Measurements from ENCODE around the gene OCIAD1. TPM values are rescaled to one million over a fixed set of nuclear protein-coding genes. Genes with fewer than 3 reads are reported as not detected.

Gene OCIAD1
- total RNA-seq, 1 experiment from 2014 or later: 61.0 TPM

- ChIA-PET CTCF (no interaction called here), POLR2A (ENCODE audit: unreplicated experiment) (no interaction called here)
- H3K79me2 ChIP-seq (ENCODE audit: low read length): no peaks in the 10 kb centered on the region
- no peaks in the 10 kb centered on the region for H3K9me2 ChIP-seq (replicated peaks; ENCODE audit: low read length)
- H3K4me1 ChIP-seq (ENCODE audit: insufficient read depth, low read length): peaks cover 8% of the 10 kb centered on the region; the same call in 1 of the 2 replicates
- no peak for DNase-seq
- H3K36me3 ChIP-seq (ENCODE audit: low read depth, low read length): peaks cover 5% of the 10 kb centered on the region; the same call in 1 of the 2 replicates
- no peak overlapping the region for H3K27ac ChIP-seq (ENCODE audit: low read length)
- H3F3A ChIP-seq (ENCODE audit: low read length, unreplicated experiment): no peaks in the 10 kb centered on the region
- H3K4me3 ChIP-seq (ENCODE audit: low read length): no peak overlapping the region
- intact Hi-C loops (cut with micrococcal nuclease): loop anchor here (10.0 kb wide), 1 partner anchor 50 kb away; the partner anchor contains the start of gene OCIAD2
- H2AFZ ChIP-seq (ENCODE audit: low read length): no peak overlapping the region
- TSS peak; percentile 5 for BruUV-seq (replicated peaks)
- no peaks in the 10 kb centered on the region for H3K27me3 ChIP-seq (ENCODE audit: low read length)
- no peak overlapping the region for H3K9ac ChIP-seq (ENCODE audit: low read length)
- ATAC-seq: no peak
- no peak overlapping the region for H3K4me2 ChIP-seq (ENCODE audit: low read length)
- H3K9me3 ChIP-seq (ENCODE audit: low read length): no peaks in the 10 kb centered on the region
- TF ChIP-seq EZH2 (IDR thresholded peaks at IDR 0.05; ENCODE audit: low read length, unreplicated experiment) (no peak), EZH2phosphoT487 (IDR thresholded peaks at IDR 0.05; ENCODE audit: borderline replicate concordance, low read length) (no peak), CTCF (conservative IDR thresholded peaks at IDR 0.05; ENCODE audit: low read depth, low read length) (no peak)
- 0 out of 2 replicates have a peak, but pooled peaks cover 3% of the 10 kb centered on the region for H4K20me1 ChIP-seq (ENCODE audit: low read length)
Observed at GRCh38 chr4:48854395-48854683, 23.5 kb downstream of the OCIAD1 start.

- H3K9me3 ChIP-seq (ENCODE audit: low read length): no peaks in the 10 kb centered on the region
- ChIA-PET CTCF (no interaction called here), POLR2A (ENCODE audit: unreplicated experiment) (no interaction called here)
- H4K20me1 ChIP-seq (ENCODE audit: low read length): 0 out of 2 replicates have a peak, but pooled peaks cover 3% of the 10 kb centered on the region
- H2AFZ ChIP-seq (ENCODE audit: low read length): no peak overlapping the region
- peaks cover 8% of the 10 kb centered on the region; the same call in 1 of the 2 replicates for H3K4me1 ChIP-seq (ENCODE audit: insufficient read depth, low read length)
- H3K9ac ChIP-seq (ENCODE audit: low read length): no peak overlapping the region
- H3K27me3 ChIP-seq (ENCODE audit: low read length): no peaks in the 10 kb centered on the region
- H3K79me2 ChIP-seq (ENCODE audit: low read length): no peaks in the 10 kb centered on the region
- H3K36me3 ChIP-seq (ENCODE audit: low read depth, low read length): peaks cover 6% of the 10 kb centered on the region; the same call in 1 of the 2 replicates
- H3F3A ChIP-seq (ENCODE audit: low read length, unreplicated experiment): no peaks in the 10 kb centered on the region
- no peaks in the 10 kb centered on the region for H3K9me2 ChIP-seq (replicated peaks; ENCODE audit: low read length)
- no peak overlapping the region for H3K27ac ChIP-seq (ENCODE audit: low read length)
- ATAC-seq (no peak), DNase-seq (no peak)
- BruUV-seq (replicated peaks): no TSS peak
- TF ChIP-seq CTCF (conservative IDR thresholded peaks at IDR 0.05; ENCODE audit: low read depth, low read length) (no peak), EZH2 (IDR thresholded peaks at IDR 0.05; ENCODE audit: low read length, unreplicated experiment) (no peak), EZH2phosphoT487 (IDR thresholded peaks at IDR 0.05; ENCODE audit: borderline replicate concordance, low read length) (no peak)
- H3K4me2 ChIP-seq (ENCODE audit: low read length): no peak overlapping the region
- H3K4me3 ChIP-seq (ENCODE audit: low read length): no peak overlapping the region
- intact Hi-C loops (cut with micrococcal nuclease): loop anchor here (10.0 kb wide), 1 partner anchor 50 kb away; the partner anchor contains the start of gene OCIAD2
Observed at GRCh38 chr4:48854982-48855381, 24.1 kb downstream of the OCIAD1 start.

- Histone ChIP-seq H3K27ac (ENCODE audit: low read length) (no peak overlapping the region), H2AFZ (ENCODE audit: low read length) (no peak overlapping the region), H3K9me3 (ENCODE audit: low read length) (no peaks in the 10 kb centered on the region), H3K4me1 (ENCODE audit: insufficient read depth, low read length) (no peaks in the 10 kb centered on the region), H3F3A (ENCODE audit: low read length, unreplicated experiment) (no peaks in the 10 kb centered on the region), H3K4me2 (ENCODE audit: low read length) (no peak overlapping the region), H3K4me3 (ENCODE audit: low read length) (no peak overlapping the region), H3K9me2 (replicated peaks; ENCODE audit: low read length) (no peaks in the 10 kb centered on the region), H3K9ac (ENCODE audit: low read length) (no peak overlapping the region), H3K27me3 (ENCODE audit: low read length) (no peaks in the 10 kb centered on the region), H3K36me3 (ENCODE audit: low read depth, low read length) (peaks cover 12% of the 10 kb centered on the region; the same call in 1 of the 2 replicates), H4K20me1 (ENCODE audit: low read length) (no peaks in the 10 kb centered on the region), H3K79me2 (ENCODE audit: low read length) (no peaks in the 10 kb centered on the region)
- ATAC-seq (no peak), DNase-seq (no peak)
- ChIA-PET CTCF (no interaction called here), POLR2A (ENCODE audit: unreplicated experiment) (no interaction called here)
- intact Hi-C loops (cut with micrococcal nuclease): loop anchor here (10.0 kb wide), 1 partner anchor 47 kb away; the partner anchor contains the start of gene OCIAD2
- BruUV-seq (replicated peaks): no TSS peak
- TF ChIP-seq CTCF (conservative IDR thresholded peaks at IDR 0.05; ENCODE audit: low read depth, low read length): no peak
- TF ChIP-seq EZH2phosphoT487 (IDR thresholded peaks at IDR 0.05; ENCODE audit: borderline replicate concordance, low read length): no peak
- no peak for TF ChIP-seq EZH2 (IDR thresholded peaks at IDR 0.05; ENCODE audit: low read length, unreplicated experiment)
Observed at GRCh38 chr4:48858130-48858529, 27.2 kb downstream of the OCIAD1 start.
